Measurements from ENCODE around the gene NPPA.

GRCh38 chr1:11873395-11874257 lies 26.0 kb upstream of the NPPA start:
- TF ChIP-seq, protein P1, sequence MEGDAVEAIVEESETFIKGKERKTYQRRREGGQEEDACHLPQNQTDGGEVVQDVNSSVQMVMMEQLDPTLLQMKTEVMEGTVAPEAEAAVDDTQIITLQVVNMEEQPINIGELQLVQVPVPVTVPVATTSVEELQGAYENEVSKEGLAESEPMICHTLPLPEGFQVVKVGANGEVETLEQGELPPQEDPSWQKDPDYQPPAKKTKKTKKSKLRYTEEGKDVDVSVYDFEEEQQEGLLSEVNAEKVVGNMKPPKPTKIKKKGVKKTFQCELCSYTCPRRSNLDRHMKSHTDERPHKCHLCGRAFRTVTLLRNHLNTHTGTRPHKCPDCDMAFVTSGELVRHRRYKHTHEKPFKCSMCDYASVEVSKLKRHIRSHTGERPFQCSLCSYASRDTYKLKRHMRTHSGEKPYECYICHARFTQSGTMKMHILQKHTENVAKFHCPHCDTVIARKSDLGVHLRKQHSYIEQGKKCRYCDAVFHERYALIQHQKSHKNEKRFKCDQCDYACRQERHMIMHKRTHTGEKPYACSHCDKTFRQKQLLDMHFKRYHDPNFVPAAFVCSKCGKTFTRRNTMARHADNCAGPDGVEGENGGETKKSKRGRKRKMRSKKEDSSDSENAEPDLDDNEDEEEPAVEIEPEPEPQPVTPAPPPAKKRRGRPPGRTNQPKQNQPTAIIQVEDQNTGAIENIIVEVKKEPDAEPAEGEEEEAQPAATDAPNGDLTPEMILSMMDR (IDR thresholded peaks at IDR 0.05), result no peak
- TF ChIP-seq POLR2A (IDR thresholded peaks at IDR 0.05) (no peak), EP300 (IDR thresholded peaks at IDR 0.05) (no peak)

All from stomach (tissue), 4 donors.